Loucy (cell line): ENCODE data around the gene TRMU.

Experiments used
- H2AFZ ChIP-seq: fragments of 200-600 bp; sonication (generic); 2 replicates; pipeline ENCODE4 v1.6.0; 2016; ENCODE audit warnings: antibody characterized with exemption, mild to moderate bottlenecking, low read length, moderate library complexity
- H3F3A ChIP-seq: fragments of 200-600 bp; 2 replicates; pipeline ENCODE4 v1.6.0; 2016; ENCODE audit warnings: antibody characterized with exemption, low read depth, mild to moderate bottlenecking
- H3K27me3 ChIP-seq: fragments of 200-600 bp; sonication (generic); 2 replicates; pipeline ENCODE4 v1.6.1; 2014; ENCODE audit warnings: low read length, mild to moderate bottlenecking; ENCODE audit not compliant: insufficient read depth, poor library complexity, severe bottlenecking
- H3K36me3 ChIP-seq: fragments of 200-600 bp; sonication (generic); 2 replicates; pipeline ENCODE4 v1.6.1; 2016; ENCODE audit warnings: low read length; ENCODE audit not compliant: insufficient read depth
- H3K4me1 ChIP-seq: fragments of 200-600 bp; sonication (generic); 2 replicates; pipeline ENCODE4 v1.5.1; 2014; ENCODE audit warnings: low read length, mild to moderate bottlenecking; ENCODE audit not compliant: insufficient read depth, poor library complexity, severe bottlenecking
- H3K4me2 ChIP-seq: fragments of 200-600 bp; sonication (generic); 2 replicates; pipeline ENCODE4 v1.6.0; 2014; ENCODE audit warnings: antibody characterized with exemption, low read length, low read depth, mild to moderate bottlenecking; ENCODE audit not compliant: poor library complexity, severe bottlenecking
- H3K4me3 ChIP-seq: fragments of 200-600 bp; sonication (generic); 2 replicates; pipeline ENCODE4 v1.5.1; 2014; ENCODE audit warnings: low read length, mild to moderate bottlenecking, mixed read lengths; ENCODE audit not compliant: poor library complexity, severe bottlenecking
- H3K79me2 ChIP-seq: fragments of 200-600 bp; sonication (generic); 2 replicates; pipeline ENCODE4 v1.6.1; 2014; ENCODE audit warnings: low read length; ENCODE audit not compliant: insufficient read depth
- H3K9ac ChIP-seq: fragments of 200-600 bp; sonication (generic); 2 replicates; pipeline ENCODE4 v1.6.0; 2014; ENCODE audit warnings: mild to moderate bottlenecking, low read depth, low read length, moderate library complexity; ENCODE audit not compliant: poor library complexity, severe bottlenecking
- H3K9me2 ChIP-seq: fragments of 200-600 bp; sonication (generic); replicated peaks from 2 replicates; pipeline ENCODE4 v1.6.1; 2016; ENCODE audit warnings: low read depth, low read length, mixed read lengths
- H3K9me3 ChIP-seq: fragments of 200-600 bp; sonication (generic); 2 replicates; pipeline ENCODE4 v1.6.1; 2014; ENCODE audit warnings: mild to moderate bottlenecking, antibody characterized with exemption, low read length, low read depth; ENCODE audit not compliant: insufficient read depth
- H4K20me1 ChIP-seq: fragments of 200-600 bp; sonication (generic); 2 replicates; pipeline ENCODE4 v1.6.0; 2014; ENCODE audit warnings: antibody characterized with exemption, low read length, mild to moderate bottlenecking; ENCODE audit not compliant: insufficient read depth, poor library complexity, severe bottlenecking
- EZH2phosphoT487 ChIP-seq: fragments of 200-600 bp; IDR thresholded peaks from 2 replicates; pipeline ENCODE4 v1.6.1; 2018; ENCODE audit warnings: antibody characterized with exemption, mild to moderate bottlenecking, moderate library complexity, borderline replicate concordance
- TF ChIP-seq, protein P1 (sequence below): fragments of 200-600 bp; sonication (generic); conservative IDR thresholded peaks from 2 replicates; pipeline ENCODE4 v1.5.1; 2014; ENCODE audit warnings: mild to moderate bottlenecking, antibody characterized with exemption, low read length

TRMU gene

DNA sequence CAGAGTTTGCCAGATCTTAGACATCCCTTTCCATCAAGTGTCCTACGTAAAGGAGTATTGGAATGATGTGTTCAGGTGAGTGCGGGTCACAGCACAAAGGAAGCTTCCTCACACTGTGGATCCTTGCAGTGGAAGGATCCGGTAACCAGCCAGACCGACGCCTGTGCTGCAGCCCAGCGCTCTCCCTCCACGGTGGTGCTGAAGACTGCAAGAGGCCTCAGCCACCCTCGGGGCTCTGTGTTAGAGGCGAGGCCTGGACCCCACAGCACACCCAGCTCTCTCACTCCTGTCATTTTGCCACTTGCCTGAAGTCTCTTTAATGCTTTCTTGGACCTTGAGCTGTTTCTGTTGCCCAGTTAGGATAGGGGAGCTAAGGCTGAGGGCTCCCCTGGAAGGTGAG, 2.4 kb downstream of the TRMU start:
- peaks cover 25% of the 10 kb centered on the region for H3K4me1 ChIP-seq
- H3K9ac ChIP-seq: peak overlapping the region; percentile 90
- no peak for TF ChIP-seq EZH2phosphoT487
- TF ChIP-seq, protein P1, sequence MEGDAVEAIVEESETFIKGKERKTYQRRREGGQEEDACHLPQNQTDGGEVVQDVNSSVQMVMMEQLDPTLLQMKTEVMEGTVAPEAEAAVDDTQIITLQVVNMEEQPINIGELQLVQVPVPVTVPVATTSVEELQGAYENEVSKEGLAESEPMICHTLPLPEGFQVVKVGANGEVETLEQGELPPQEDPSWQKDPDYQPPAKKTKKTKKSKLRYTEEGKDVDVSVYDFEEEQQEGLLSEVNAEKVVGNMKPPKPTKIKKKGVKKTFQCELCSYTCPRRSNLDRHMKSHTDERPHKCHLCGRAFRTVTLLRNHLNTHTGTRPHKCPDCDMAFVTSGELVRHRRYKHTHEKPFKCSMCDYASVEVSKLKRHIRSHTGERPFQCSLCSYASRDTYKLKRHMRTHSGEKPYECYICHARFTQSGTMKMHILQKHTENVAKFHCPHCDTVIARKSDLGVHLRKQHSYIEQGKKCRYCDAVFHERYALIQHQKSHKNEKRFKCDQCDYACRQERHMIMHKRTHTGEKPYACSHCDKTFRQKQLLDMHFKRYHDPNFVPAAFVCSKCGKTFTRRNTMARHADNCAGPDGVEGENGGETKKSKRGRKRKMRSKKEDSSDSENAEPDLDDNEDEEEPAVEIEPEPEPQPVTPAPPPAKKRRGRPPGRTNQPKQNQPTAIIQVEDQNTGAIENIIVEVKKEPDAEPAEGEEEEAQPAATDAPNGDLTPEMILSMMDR: no peak
- peaks cover 18% of the 10 kb centered on the region for H4K20me1 ChIP-seq
- H3K79me2 ChIP-seq: peaks cover 58% of the 10 kb centered on the region
- H3K4me2 ChIP-seq: peak overlapping the region; percentile 97
- H3F3A ChIP-seq: peaks cover 4% of the 10 kb centered on the region
- H3K36me3 ChIP-seq: peaks cover 44% of the 10 kb centered on the region; the same call in 1 of the 2 replicates
- H3K4me3 ChIP-seq: peak overlapping the region; percentile 92
- peaks cover 4% of the 10 kb centered on the region for H3K27me3 ChIP-seq
- H2AFZ ChIP-seq: no peak overlapping the region
- H3K9me2 ChIP-seq: no peaks in the 10 kb centered on the region
- no peaks in the 10 kb centered on the region for H3K9me3 ChIP-seq

DNA sequence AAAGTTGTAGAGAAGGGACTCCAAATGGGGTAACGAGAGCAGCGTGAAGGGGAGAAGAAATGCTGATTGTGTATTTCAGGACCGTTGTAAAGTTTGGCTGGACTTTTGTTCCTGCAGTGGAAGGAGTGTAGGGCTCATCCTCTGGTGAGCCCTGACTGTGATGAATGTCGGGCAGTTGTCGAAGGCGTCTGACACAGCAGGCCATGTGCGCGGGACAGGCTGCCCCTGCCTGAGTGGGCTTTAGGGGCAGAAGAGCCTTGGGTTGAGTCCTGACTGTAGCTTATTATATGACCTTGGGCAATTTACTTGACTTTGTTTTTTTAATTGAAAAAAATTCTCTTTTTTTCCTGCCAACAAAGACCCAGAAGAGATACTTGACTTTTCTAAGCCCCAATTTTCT, 3.1 kb downstream of the TRMU start:
- peaks cover 63% of the 10 kb centered on the region for H3K79me2 ChIP-seq
- no peak overlapping the region for H3K4me3 ChIP-seq
- TF ChIP-seq, protein P1: no peak
- TF ChIP-seq EZH2phosphoT487: no peak
- peaks cover 4% of the 10 kb centered on the region for H3F3A ChIP-seq
- H3K9ac ChIP-seq: no peak overlapping the region
- peaks cover 45% of the 10 kb centered on the region; the same call in 1 of the 2 replicates for H3K36me3 ChIP-seq
- H3K4me2 ChIP-seq: peak overlapping the region; percentile 97
- no peaks in the 10 kb centered on the region for H3K9me3 ChIP-seq
- H3K4me1 ChIP-seq: peaks cover 25% of the 10 kb centered on the region
- H4K20me1 ChIP-seq: peaks cover 18% of the 10 kb centered on the region
- H3K27me3 ChIP-seq: peaks cover 4% of the 10 kb centered on the region
- H2AFZ ChIP-seq: no peak overlapping the region
- no peaks in the 10 kb centered on the region for H3K9me2 ChIP-seq

DNA sequence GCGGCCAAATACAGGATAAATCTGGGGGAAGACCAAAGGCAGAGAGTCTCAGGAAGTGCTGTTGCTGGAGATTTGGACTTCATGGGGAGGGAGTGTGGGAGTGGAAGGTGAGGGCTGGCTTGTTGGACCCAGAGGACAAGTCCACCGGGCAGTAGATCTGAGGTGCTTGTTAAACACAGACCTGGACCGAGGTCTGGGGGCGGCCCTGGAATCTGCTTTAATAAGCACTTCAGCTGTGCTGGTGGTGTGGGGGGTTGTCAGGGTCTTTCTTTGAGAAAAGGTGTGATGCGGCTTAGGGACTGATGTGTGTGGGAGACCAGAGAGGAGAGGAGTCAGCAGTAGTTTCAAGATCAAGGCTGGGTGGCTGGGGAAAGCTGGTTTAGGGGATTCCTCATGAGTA, 4.4 kb downstream of the TRMU start:
- H3K4me3 ChIP-seq: no peak overlapping the region
- peaks cover 55% of the 10 kb centered on the region; the same call in 1 of the 2 replicates for H3K36me3 ChIP-seq
- H3F3A ChIP-seq: no peaks in the 10 kb centered on the region
- H3K4me1 ChIP-seq: peaks cover 25% of the 10 kb centered on the region
- H3K9me3 ChIP-seq: no peaks in the 10 kb centered on the region
- H3K9ac ChIP-seq: no peak overlapping the region
- H3K9me2 ChIP-seq: no peaks in the 10 kb centered on the region
- no peak overlapping the region for H3K4me2 ChIP-seq
- peaks cover 66% of the 10 kb centered on the region for H3K79me2 ChIP-seq
- peaks cover 4% of the 10 kb centered on the region for H3K27me3 ChIP-seq
- TF ChIP-seq EZH2phosphoT487: no peak
- TF ChIP-seq, protein P1: no peak
- H4K20me1 ChIP-seq: peaks cover 18% of the 10 kb centered on the region
- H2AFZ ChIP-seq: no peak overlapping the region
